Kidney epithelial cell (primary cell): ENCODE results near the gene P2RY6. TPM values are rescaled to one million over a fixed set of nuclear protein-coding genes. Genes with fewer than 3 reads are reported as not detected.

Experiments used
- DNase-seq: peaks from one replicate; pipeline ENCODE4 v3.0.0-alpha.2; 2010; ENCODE audit warnings: low read depth
- H3K27me3 ChIP-seq: 2 replicates; pipeline ENCODE4 v1.6.0; 2011; ENCODE audit warnings: low read length; ENCODE audit not compliant: control insufficient read depth, insufficient read depth
- H3K36me3 ChIP-seq: 2 replicates; pipeline ENCODE4 v1.5.1; 2011; ENCODE audit warnings: low read length; ENCODE audit not compliant: control insufficient read depth, insufficient read depth
- H3K4me3 ChIP-seq: 2 replicates; pipeline ENCODE4 v1.5.1; 2011; ENCODE audit warnings: low read depth, mild to moderate bottlenecking, control low read depth, low read length
- CTCF ChIP-seq: IDR thresholded peaks from 2 replicates; pipeline ENCODE4 v1.5.1; 2011; ENCODE audit warnings: mild to moderate bottlenecking, moderate library complexity, low read length, control low read depth, inconsistent platforms; ENCODE audit not compliant: insufficient read depth, poor library complexity, severe bottlenecking
- total RNA-seq: library from RNA; depleted of rRNA; stranded (reverse); fragments of >200 nt; gene quantifications from 2 replicates; pipeline ENCODE4 v1.2.3, GENCODE V29; 2015

P2RY6 gene
- total RNA-seq, 1 donor from 2014 or later = 6.1 TPM

GRCh38 chr11:73299751-73300150 lies 27.6 kb downstream of the P2RY6 start:
- no peaks in the 10 kb centered on the region for H3K27me3 ChIP-seq
- no peak overlapping the region for H3K4me3 ChIP-seq
- TF ChIP-seq CTCF = no peak
- H3K36me3 ChIP-seq = no peaks in the 10 kb centered on the region
- DNase-seq = no peak

- no peaks in the 10 kb centered on the region for H3K36me3 ChIP-seq
- H3K4me3 ChIP-seq = no peak overlapping the region
- TF ChIP-seq CTCF = no peak
- DNase-seq = no peak
- H3K27me3 ChIP-seq = no peaks in the 10 kb centered on the region
These were observed 34.1 kb downstream of the P2RY6 start for GRCh38 chr11:73306069-73306841.

- Histone ChIP-seq H3K27me3 (no peaks in the 10 kb centered on the region), H3K4me3 (peak overlapping the region; percentile 30), H3K36me3 (no peaks in the 10 kb centered on the region)
- no peak for TF ChIP-seq CTCF
- no peak for DNase-seq
These were observed 34.8 kb downstream of the P2RY6 start for GRCh38 chr11:73306977-73307322.

GRCh38 chr11:73307323-73308002 lies 35.3 kb downstream of the P2RY6 start:
- Histone ChIP-seq H3K36me3 (no peaks in the 10 kb centered on the region), H3K4me3 (peak overlapping the region; percentile 75)
- peak; percentile 95 for DNase-seq

GRCh38 chr11:73308003-73308960 lies 36.1 kb downstream of the P2RY6 start, which contains the start of gene ARHGEF17:
Gene ARHGEF17, plus strand, starts transcription at chr11:73308276. Its CDS starts 363 bp downstream, at chr11:73308639.
- no peaks in the 10 kb centered on the region for H3K27me3 ChIP-seq
- no peak for TF ChIP-seq CTCF
- H3K36me3 ChIP-seq = no peaks in the 10 kb centered on the region
- peak within 1 kb of the TSS; percentile 75 for H3K4me3 ChIP-seq
- no peak for DNase-seq

More at GRCh38 chr11:73307323-73308002, 35.3 kb downstream of the P2RY6 start:
- TF ChIP-seq CTCF = peak; percentile 80
- H3K27me3 ChIP-seq = no peaks in the 10 kb centered on the region
